K562 (cell line): ENCODE measurements around the gene NUP107. TPM values are rescaled to one million over a fixed set of nuclear protein-coding genes. Genes with fewer than 3 reads are reported as not detected.

Experiments
- BRD4 ChIP-seq: fragments of 200-600 bp; sonication (generic); IDR thresholded peaks from 2 replicates; pipeline ENCODE4 v1.6.1; 2017; ENCODE audit warnings: inconsistent platforms
- CBX1 ChIP-seq: sonication (generic); IDR thresholded peaks from 2 replicates; pipeline ENCODE4 v1.6.1; 2016; ENCODE audit warnings: antibody characterized with exemption, low read depth, mild to moderate bottlenecking
- DDX20 ChIP-seq: fragments of 450-650 bp; IDR thresholded peaks from 2 replicates; pipeline ENCODE4 v1.6.1; 2016; ENCODE audit warnings: missing genetic modification characterization, low read depth, mild to moderate bottlenecking, missing compliant biosample characterization, moderate library complexity
- EHMT2 ChIP-seq: fragments of 450-650 bp; IDR thresholded peaks from 2 replicates; pipeline ENCODE4 v1.6.1; 2018; ENCODE audit warnings: antibody characterized with exemption
- EWSR1 ChIP-seq: fragments of 450-650 bp; IDR thresholded peaks from 2 replicates; pipeline ENCODE4 v1.6.1; 2018; ENCODE audit warnings: borderline replicate concordance, mild to moderate bottlenecking, low read depth, moderate library complexity; ENCODE audit not compliant: partially characterized antibody
- FOSL1 ChIP-seq: fragments of 200-800 bp; sonication (Bioruptor generic); conservative IDR thresholded peaks from 2 replicates; pipeline ENCODE4 v1.6.1; 2016; ENCODE audit warnings: missing genetic modification characterization, missing compliant biosample characterization
- FOXK2 ChIP-seq, 2 experiments: fragments of 450-650 bp; IDR thresholded peaks in 1 of 2; conservative IDR thresholded peaks in 1 of 2; 2 replicates each; pipeline ENCODE4 v1.6.1; 2016; ENCODE audit warnings: low read depth in 2 of 2, mild to moderate bottlenecking in 1 of 2
- KDM4B ChIP-seq, 2 experiments: fragments of 450-650 bp in 1 of 2; sonication (generic) in 1 of 2; IDR thresholded peaks; 2 replicates each; pipeline ENCODE4 v1.6.1; 2016 to 2017; ENCODE audit warnings: borderline replicate concordance in 2 of 2, antibody characterized with exemption in 1 of 2, low read depth in 1 of 2, mild to moderate bottlenecking in 1 of 2
- MED1 ChIP-seq: sonication (generic); formaldehyde crosslinking; IDR thresholded peaks from 2 replicates; pipeline ENCODE4 v1.8.1; 2023; ENCODE audit warnings: missing genetic modification reagents, borderline replicate concordance
- NONO ChIP-seq, 2 experiments: fragments of 200-400 bp in 1 of 2; fragments of 450-650 bp in 1 of 2; formaldehyde crosslinking in 1 of 2; IDR thresholded peaks; 2 replicates each; pipeline ENCODE4 v1.6.1; 2017; ENCODE audit warnings: low read depth in 2 of 2, mild to moderate bottlenecking in 2 of 2, moderate library complexity in 2 of 2, low read length in 1 of 2
- SAFB2 ChIP-seq: fragments of 200-400 bp; formaldehyde crosslinking; IDR thresholded peaks from 2 replicates; pipeline ENCODE4 v1.6.1; 2018; ENCODE audit warnings: borderline replicate concordance, low read length, low read depth, moderate library complexity; ENCODE audit not compliant: severe bottlenecking
- SAP30 ChIP-seq: fragments of 200-600 bp; sonication (generic); IDR thresholded peaks from 2 replicates; pipeline ENCODE4 v1.6.1; 2012; ENCODE audit warnings: borderline replicate concordance, low read depth, mild to moderate bottlenecking, moderate library complexity, low read length, control low read depth, inconsistent platforms; ENCODE audit not compliant: insufficient read depth, poor library complexity, severe bottlenecking
- TCF7L2 ChIP-seq: fragments of 150-350 bp; IDR thresholded peaks from 2 replicates; pipeline ENCODE4 v1.6.1; 2016; ENCODE audit warnings: low read depth, mild to moderate bottlenecking, low read length, moderate library complexity
- YY1 ChIP-seq, 3 experiments: IDR thresholded peaks; 2 replicates each; pipeline ENCODE4 v1.6.1; 2011; ENCODE audit warnings: low read length in 2 of 3, mild to moderate bottlenecking in 2 of 3, moderate library complexity in 2 of 3, borderline replicate concordance in 1 of 3, control low read depth in 1 of 3, low read depth in 1 of 3; ENCODE audit not compliant: insufficient read depth in 3 of 3, insufficient replicate concordance in 2 of 3, control insufficient read depth in 1 of 3, insufficient read length in 1 of 3; ENCODE audit errors: extremely low read depth in 1 of 3
- polyA plus RNA-seq, 8 experiments: library from polyadenylated mRNA; depleted of rRNA in 4 of 8; stranded (reverse) in 5 of 8; unstranded in 3 of 8; fragments of >200 nt; fragmentation: Nextera tagmentation in 2 of 8; fragmentation: Illumina TruSeq in 1 of 8; extraction: Ambion mirVana in 2 of 8; extraction: Trizol in 1 of 8; gene quantifications; 2 replicates each; pipeline versions ENCODE4 v1.2.1 to v1.2.3, GENCODE V29; 2011 to 2014; ENCODE audit warnings: inconsistent platforms in 1 of 8, missing spikeins in 1 of 8
- total RNA-seq, 7 experiments: library from RNA; depleted of rRNA in 6 of 7; stranded (reverse); fragments of >200 nt in 6 of 7; fragmentation: Illumina TruSeq in 2 of 7; extraction: Trizol in 2 of 7; gene quantifications; 2 replicates each; pipeline versions ENCODE4 v1.2.1 to v1.2.3, GENCODE V29; 2011 to 2021; ENCODE audit warnings: low replicate concordance in 1 of 7
- TF ChIP-seq, protein P1 (sequence below): fragments of 150-350 bp; IDR thresholded peaks from 2 replicates; pipeline ENCODE4 v1.6.1; 2014; ENCODE audit warnings: low read depth, mild to moderate bottlenecking, low read length, borderline replicate concordance
- TF ChIP-seq, protein P2 (sequence below): fragments of 450-650 bp; IDR thresholded peaks from 2 replicates; pipeline ENCODE4 v1.6.1; 2018; ENCODE audit not compliant: partially characterized antibody

NUP107 gene
- total and polyA plus RNA-seq, 9 of the 15 experiments (the other 6 are each of a cell fraction or from before 2014, with no cell fraction given), result 129 to 277 (median 199) TPM

DNA sequence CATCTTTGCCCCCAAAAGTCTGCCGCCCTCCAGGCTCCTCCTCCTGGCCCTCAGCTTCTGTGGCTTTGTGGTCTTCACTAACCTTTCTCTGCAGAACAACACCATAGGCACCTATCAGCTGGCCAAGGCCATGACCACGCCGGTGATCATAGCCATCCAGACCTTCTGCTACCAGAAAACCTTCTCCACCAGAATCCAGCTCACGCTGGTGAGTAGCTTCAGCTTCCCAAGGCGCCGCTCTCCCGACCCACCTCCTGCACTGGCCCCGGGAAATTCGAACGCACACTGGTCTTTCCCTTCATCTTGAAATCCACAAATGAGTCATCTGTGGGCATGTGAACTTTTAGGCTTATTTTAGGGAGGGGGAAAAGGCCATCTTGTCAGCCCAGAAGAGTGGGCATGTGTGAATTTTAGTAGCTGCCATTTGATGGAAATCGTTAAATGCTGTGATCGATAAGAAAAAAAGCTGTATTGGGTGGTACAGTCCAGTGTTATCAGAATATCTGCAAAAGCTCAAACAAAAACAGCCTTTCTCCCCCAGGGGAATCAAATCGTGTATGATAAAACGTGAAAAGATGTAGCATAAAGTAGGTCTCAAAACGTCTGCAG, 59.9 kb downstream of the NUP107 start (continued):
- TF ChIP-seq CBX1 (no peak), KDM4B (IDR thresholded peaks at IDR 0.05; ENCODE audit: borderline replicate concordance in 2 of 2, low read depth in 1 of 2) (no peak), SAFB2 (no peak), FOXK2 (conservative IDR thresholded peaks at IDR 0.05 in 1 of 2, IDR thresholded peaks at IDR 0.05 in 1 of 2; ENCODE audit: low read depth in 2 of 2) (no peak), EWSR1 (no peak), BRD4 (no peak), NONO (IDR thresholded peaks at IDR 0.05; ENCODE audit: low read depth in 2 of 2, low read length in 1 of 2) (0 out of 4 replicates have a peak, but pooled peaks of 1 of the 2 experiments have one; percentile 24), MED1 (CRISPR knock-in tag) (no peak), YY1 (IDR thresholded peaks at IDR 0.05; ENCODE audit: borderline replicate concordance in 1 of 3, control insufficient read depth in 1 of 3, extremely low read depth in 1 of 3, insufficient read depth in 3 of 3, insufficient read length in 1 of 3, insufficient replicate concordance in 2 of 3, low read depth in 1 of 3, low read length in 2 of 3) (peak in 1 of 3 experiments; percentile 74), EHMT2 (no peak), FOSL1 (tag) (peak; percentile 84), SAP30 (peak; percentile 72), TCF7L2 (no peak), DDX20 (tag) (no peak)
- TF ChIP-seq, protein P1, sequence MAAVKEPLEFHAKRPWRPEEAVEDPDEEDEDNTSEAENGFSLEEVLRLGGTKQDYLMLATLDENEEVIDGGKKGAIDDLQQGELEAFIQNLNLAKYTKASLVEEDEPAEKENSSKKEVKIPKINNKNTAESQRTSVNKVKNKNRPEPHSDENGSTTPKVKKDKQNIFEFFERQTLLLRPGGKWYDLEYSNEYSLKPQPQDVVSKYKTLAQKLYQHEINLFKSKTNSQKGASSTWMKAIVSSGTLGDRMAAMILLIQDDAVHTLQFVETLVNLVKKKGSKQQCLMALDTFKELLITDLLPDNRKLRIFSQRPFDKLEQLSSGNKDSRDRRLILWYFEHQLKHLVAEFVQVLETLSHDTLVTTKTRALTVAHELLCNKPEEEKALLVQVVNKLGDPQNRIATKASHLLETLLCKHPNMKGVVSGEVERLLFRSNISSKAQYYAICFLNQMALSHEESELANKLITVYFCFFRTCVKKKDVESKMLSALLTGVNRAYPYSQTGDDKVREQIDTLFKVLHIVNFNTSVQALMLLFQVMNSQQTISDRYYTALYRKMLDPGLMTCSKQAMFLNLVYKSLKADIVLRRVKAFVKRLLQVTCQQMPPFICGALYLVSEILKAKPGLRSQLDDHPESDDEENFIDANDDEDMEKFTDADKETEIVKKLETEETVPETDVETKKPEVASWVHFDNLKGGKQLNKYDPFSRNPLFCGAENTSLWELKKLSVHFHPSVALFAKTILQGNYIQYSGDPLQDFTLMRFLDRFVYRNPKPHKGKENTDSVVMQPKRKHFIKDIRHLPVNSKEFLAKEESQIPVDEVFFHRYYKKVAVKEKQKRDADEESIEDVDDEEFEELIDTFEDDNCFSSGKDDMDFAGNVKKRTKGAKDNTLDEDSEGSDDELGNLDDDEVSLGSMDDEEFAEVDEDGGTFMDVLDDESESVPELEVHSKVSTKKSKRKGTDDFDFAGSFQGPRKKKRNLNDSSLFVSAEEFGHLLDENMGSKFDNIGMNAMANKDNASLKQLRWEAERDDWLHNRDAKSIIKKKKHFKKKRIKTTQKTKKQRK, result no peak
- TF ChIP-seq, protein P2, sequence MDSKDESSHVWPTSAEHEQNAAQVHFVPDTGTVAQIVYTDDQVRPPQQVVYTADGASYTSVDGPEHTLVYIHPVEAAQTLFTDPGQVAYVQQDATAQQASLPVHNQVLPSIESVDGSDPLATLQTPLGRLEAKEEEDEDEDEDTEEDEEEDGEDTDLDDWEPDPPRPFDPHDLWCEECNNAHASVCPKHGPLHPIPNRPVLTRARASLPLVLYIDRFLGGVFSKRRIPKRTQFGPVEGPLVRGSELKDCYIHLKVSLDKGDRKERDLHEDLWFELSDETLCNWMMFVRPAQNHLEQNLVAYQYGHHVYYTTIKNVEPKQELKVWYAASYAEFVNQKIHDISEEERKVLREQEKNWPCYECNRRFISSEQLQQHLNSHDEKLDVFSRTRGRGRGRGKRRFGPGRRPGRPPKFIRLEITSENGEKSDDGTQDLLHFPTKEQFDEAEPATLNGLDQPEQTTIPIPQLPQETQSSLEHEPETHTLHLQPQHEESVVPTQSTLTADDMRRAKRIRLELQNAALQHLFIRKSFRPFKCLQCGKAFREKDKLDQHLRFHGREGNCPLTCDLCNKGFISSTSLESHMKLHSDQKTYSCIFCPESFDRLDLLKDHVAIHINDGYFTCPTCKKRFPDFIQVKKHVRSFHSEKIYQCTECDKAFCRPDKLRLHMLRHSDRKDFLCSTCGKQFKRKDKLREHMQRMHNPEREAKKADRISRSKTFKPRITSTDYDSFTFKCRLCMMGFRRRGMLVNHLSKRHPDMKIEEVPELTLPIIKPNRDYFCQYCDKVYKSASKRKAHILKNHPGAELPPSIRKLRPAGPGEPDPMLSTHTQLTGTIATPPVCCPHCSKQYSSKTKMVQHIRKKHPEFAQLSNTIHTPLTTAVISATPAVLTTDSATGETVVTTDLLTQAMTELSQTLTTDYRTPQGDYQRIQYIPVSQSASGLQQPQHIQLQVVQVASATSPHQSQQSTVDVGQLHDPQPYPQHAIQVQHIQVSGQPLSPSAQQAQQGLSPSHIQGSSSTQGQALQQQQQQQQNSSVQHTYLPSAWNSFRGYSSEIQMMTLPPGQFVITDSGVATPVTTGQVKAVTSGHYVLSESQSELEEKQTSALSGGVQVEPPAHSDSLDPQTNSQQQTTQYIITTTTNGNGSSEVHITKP, result peak; percentile 95
